ENCODE data around the gene ASPHD2.

ASPHD2 gene

DNA sequence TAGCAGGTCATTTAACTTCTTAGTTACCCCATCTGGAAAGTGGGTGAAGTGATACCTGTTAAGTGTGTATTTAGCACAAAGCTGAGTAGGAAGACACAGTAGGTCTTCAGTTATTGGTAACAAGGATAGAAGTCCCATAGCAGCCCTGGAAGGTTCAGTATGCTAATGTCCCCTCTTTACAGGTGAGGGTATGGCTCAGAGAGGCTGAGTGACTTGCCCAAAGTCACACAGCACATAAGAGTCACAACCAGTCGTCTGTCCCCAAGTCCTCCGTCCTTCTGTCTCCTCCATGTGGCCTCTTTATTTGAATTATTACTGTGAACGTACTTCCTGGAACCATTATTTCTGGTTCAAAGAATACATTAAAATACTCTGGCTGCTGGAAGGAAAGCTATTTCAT lies 10.5 kb downstream of the ASPHD2 start:
- no peak overlapping the region for H3K9ac ChIP-seq (ENCODE audit: low read length)
- no peaks in the 10 kb centered on the region for H3K36me3 ChIP-seq (ENCODE audit: control insufficient read depth, insufficient read depth, low read length)
- H3K9me3 ChIP-seq (ENCODE audit: control insufficient read depth, low read length), result no peaks in the 10 kb centered on the region
- peaks cover 59% of the 10 kb centered on the region for H3K4me1 ChIP-seq (ENCODE audit: control insufficient read depth, insufficient read depth, low read length)
- H3K27me3 ChIP-seq (ENCODE audit: control insufficient read depth, insufficient read depth, low read length), result no peaks in the 10 kb centered on the region
- H3K4me3 ChIP-seq (ENCODE audit: low read length), result no peak overlapping the region

DNA sequence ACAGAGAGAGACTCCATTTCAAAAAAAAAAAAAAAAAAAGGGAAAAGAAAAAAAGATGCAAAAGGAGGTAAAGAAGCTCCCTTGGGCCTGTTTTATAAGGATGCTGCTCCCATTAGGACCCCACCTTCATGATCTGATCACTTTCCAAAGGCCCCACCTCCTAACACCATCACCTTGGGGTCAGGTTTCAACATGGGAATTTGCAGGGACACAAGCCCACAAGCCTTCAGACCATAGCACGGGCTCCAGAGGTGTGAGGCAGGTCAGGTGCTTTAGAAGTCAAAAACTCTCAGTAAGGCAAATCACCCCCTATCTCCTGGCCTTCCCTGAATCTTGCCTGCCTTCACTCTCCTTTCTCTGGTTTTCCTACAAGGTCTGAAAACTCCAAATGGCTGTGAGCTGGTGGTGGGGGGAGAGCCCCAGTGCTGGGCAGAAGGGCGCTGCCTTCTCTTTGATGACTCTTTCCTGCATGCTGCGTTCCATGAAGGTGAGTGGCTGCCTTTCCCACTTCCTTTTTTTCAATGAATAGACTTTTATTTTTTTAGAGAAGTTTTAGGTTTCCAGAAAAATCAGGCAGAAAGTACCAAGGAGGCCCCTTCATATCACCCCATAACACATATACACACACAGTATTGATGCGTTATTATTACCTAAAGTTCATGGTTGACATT lies 13.2 kb downstream of the ASPHD2 start:
- H3K9ac ChIP-seq (ENCODE audit: low read length), result no peak overlapping the region
- no peaks in the 10 kb centered on the region for H3K27me3 ChIP-seq (ENCODE audit: control insufficient read depth, insufficient read depth, low read length)
- H3K9me3 ChIP-seq (ENCODE audit: control insufficient read depth, low read length), result no peaks in the 10 kb centered on the region
- peaks cover 48% of the 10 kb centered on the region for H3K4me1 ChIP-seq (ENCODE audit: control insufficient read depth, insufficient read depth, low read length)
- no peaks in the 10 kb centered on the region for H3K36me3 ChIP-seq (ENCODE audit: control insufficient read depth, insufficient read depth, low read length)
- H3K4me3 ChIP-seq (ENCODE audit: low read length), result no peak overlapping the region

- Histone ChIP-seq H3K9ac (ENCODE audit: low read length) (no peak overlapping the region), H3K27me3 (ENCODE audit: control insufficient read depth, insufficient read depth, low read length) (no peaks in the 10 kb centered on the region), H3K4me1 (ENCODE audit: control insufficient read depth, insufficient read depth, low read length) (peaks cover 34% of the 10 kb centered on the region), H3K9me3 (ENCODE audit: control insufficient read depth, low read length) (no peaks in the 10 kb centered on the region), H3K36me3 (ENCODE audit: control insufficient read depth, insufficient read depth, low read length) (no peaks in the 10 kb centered on the region), H3K4me3 (ENCODE audit: low read length) (no peak overlapping the region)
These were observed 15.0 kb downstream of the ASPHD2 start for GRCh38 chr22:26443901-26444690.

DNA sequence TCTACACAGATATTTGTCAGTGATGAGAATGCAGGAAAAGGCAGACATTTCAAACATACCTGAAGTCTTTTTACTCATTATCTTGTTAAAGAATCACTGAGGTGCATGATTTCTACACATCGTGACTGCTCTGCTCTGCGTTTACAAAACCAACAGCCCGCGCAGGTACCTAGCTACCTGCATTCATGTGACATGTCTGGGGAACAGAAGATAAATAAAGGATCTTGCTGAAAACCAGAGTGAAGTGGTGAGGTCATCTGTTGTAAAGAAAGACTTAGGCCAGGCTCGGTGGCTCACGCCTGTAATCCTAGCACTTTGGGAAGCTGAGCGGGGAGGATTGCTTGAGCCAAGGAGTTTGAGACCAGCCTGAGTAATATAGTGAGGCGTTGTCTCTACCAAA lies 15.7 kb downstream of the ASPHD2 start:
- Histone ChIP-seq H3K27me3 (ENCODE audit: control insufficient read depth, insufficient read depth, low read length) (no peaks in the 10 kb centered on the region), H3K9me3 (ENCODE audit: control insufficient read depth, low read length) (no peaks in the 10 kb centered on the region), H3K36me3 (ENCODE audit: control insufficient read depth, insufficient read depth, low read length) (no peaks in the 10 kb centered on the region), H3K9ac (ENCODE audit: low read length) (no peak overlapping the region), H3K4me3 (ENCODE audit: low read length) (no peak overlapping the region), H3K4me1 (ENCODE audit: control insufficient read depth, insufficient read depth, low read length) (peaks cover 27% of the 10 kb centered on the region)

GRCh38 chr22:26445577-26446275 lies 16.7 kb downstream of the ASPHD2 start:
- H3K9ac ChIP-seq (ENCODE audit: low read length), result no peak overlapping the region

DNA sequence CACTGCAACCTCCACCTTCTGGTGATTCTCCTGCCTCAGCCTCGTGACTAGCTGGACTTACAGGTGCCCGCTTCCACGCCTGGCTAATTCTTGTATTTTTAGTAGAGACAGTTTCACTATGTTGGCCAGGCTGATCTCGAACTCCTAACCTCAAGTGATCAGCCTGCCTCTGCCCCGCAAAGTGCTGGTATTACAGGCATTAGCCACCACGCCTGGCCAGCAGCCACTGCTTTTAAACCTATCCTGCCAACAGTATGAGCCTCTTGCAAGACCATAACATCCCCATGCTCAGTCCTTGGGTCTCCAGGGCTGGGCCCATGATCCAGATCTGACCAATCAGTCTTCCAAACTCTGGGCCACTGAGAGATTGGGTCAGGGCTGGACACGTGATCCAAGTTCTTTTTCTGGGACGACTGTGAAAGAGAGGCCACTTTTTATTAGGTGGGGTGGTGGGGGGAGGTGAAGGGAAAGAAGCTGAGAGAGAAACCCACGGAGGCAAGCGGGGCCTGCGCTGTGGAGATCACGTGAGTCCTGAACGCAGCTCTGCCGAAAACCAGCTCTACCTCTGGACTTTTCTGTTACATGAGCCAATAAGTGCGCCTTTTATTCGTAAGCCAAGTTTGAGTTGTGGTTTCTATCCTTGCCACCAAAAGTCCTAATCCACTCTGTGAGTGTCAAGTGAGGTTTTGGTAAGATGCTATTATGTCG lies 17.9 kb downstream of the ASPHD2 start:
- H3K9ac ChIP-seq (ENCODE audit: low read length), result no peak overlapping the region
- no peak overlapping the region for H3K4me3 ChIP-seq (ENCODE audit: low read length)
- no peaks in the 10 kb centered on the region for H3K36me3 ChIP-seq (ENCODE audit: control insufficient read depth, insufficient read depth, low read length)
- no peaks in the 10 kb centered on the region for H3K9me3 ChIP-seq (ENCODE audit: control insufficient read depth, low read length)
- H3K27me3 ChIP-seq (ENCODE audit: control insufficient read depth, insufficient read depth, low read length), result no peaks in the 10 kb centered on the region
- H3K4me1 ChIP-seq (ENCODE audit: control insufficient read depth, insufficient read depth, low read length), result peaks cover 20% of the 10 kb centered on the region

More at GRCh38 chr22:26445577-26446275, 16.7 kb downstream of the ASPHD2 start:
- H3K4me3 ChIP-seq (ENCODE audit: low read length), result no peak overlapping the region
- H3K4me1 ChIP-seq (ENCODE audit: control insufficient read depth, insufficient read depth, low read length), result peaks cover 20% of the 10 kb centered on the region
- H3K27me3 ChIP-seq (ENCODE audit: control insufficient read depth, insufficient read depth, low read length), result no peaks in the 10 kb centered on the region
- H3K36me3 ChIP-seq (ENCODE audit: control insufficient read depth, insufficient read depth, low read length), result no peaks in the 10 kb centered on the region
- no peaks in the 10 kb centered on the region for H3K9me3 ChIP-seq (ENCODE audit: control insufficient read depth, low read length)

DNA sequence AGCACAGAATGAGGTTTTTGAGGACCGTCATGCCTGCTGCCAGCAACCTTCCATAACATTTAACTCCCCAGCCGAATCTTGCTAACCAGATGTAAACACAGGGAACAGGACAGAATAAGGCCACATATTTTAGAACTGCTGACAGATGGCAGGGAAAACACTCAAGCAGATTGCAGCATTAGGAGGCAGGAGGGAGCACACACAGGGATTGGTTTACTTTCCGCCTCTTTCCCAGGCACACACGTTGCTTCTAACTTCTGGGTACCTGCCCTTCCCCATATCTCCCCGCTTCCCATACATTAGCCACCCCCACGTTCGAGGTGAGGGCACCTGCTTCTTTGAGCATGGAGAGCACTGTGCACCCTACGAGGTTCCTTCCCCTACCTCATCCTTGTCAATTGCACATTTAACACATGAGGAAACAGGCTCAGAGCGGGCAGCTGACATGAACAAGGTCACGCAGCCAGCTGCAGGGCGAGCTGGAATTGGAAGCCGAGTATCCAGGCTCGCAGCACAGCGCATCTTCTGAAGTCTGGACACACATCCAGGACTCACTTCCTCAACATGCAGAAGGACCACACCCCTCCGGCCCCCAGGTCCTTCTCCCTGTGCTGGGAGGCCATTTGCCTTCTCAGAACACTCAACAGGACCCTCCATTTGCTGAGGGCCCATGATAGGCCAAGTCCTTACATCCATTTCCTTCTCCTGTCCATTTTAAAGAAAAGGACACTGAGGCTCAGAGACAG lies 18.7 kb downstream of the ASPHD2 start:
- no peak overlapping the region for H3K9ac ChIP-seq (ENCODE audit: low read length)
- H3K4me3 ChIP-seq (ENCODE audit: low read length), result no peak overlapping the region
- H3K9me3 ChIP-seq (ENCODE audit: control insufficient read depth, low read length), result no peaks in the 10 kb centered on the region
- no peaks in the 10 kb centered on the region for H3K27me3 ChIP-seq (ENCODE audit: control insufficient read depth, insufficient read depth, low read length)
- H3K36me3 ChIP-seq (ENCODE audit: control insufficient read depth, insufficient read depth, low read length), result no peaks in the 10 kb centered on the region
- H3K4me1 ChIP-seq (ENCODE audit: control insufficient read depth, insufficient read depth, low read length), result peaks cover 20% of the 10 kb centered on the region

- no peak overlapping the region for H3K4me3 ChIP-seq (ENCODE audit: low read length)
- no peaks in the 10 kb centered on the region for H3K27me3 ChIP-seq (ENCODE audit: control insufficient read depth, insufficient read depth, low read length)
- no peak overlapping the region for H3K9ac ChIP-seq (ENCODE audit: low read length)
- H3K4me1 ChIP-seq (ENCODE audit: control insufficient read depth, insufficient read depth, low read length), result peaks cover 20% of the 10 kb centered on the region
- H3K9me3 ChIP-seq (ENCODE audit: control insufficient read depth, low read length), result no peaks in the 10 kb centered on the region
- H3K36me3 ChIP-seq (ENCODE audit: control insufficient read depth, insufficient read depth, low read length), result peaks cover 2% of the 10 kb centered on the region
These were observed 19.3 kb downstream of the ASPHD2 start for GRCh38 chr22:26448334-26448733.

DNA sequence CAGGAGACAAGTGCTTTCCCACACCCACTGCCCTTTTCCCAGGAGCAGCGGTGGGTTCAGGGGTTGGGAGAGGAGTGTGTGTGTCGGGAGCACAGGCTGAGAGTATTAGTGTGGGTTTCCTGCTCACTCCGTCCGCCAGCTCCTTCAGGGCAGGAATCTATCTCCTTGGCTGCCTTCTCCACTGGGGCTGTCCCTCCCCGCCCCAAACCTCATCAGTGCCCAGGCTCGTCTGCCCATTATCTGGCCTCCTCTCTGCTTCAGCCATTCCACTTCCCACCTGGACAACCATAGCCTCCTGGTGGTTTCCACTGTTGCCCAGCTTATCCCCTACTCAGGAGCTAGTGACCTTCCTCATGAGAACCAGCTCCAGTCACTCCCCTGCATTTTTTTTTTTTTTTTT lies 19.9 kb downstream of the ASPHD2 start:
- Histone ChIP-seq H3K9me3 (ENCODE audit: control insufficient read depth, low read length) (no peaks in the 10 kb centered on the region), H3K36me3 (ENCODE audit: control insufficient read depth, insufficient read depth, low read length) (peaks cover 8% of the 10 kb centered on the region), H3K4me3 (ENCODE audit: low read length) (no peak overlapping the region), H3K4me1 (ENCODE audit: control insufficient read depth, insufficient read depth, low read length) (peaks cover 20% of the 10 kb centered on the region), H3K27me3 (ENCODE audit: control insufficient read depth, insufficient read depth, low read length) (no peaks in the 10 kb centered on the region), H3K9ac (ENCODE audit: low read length) (no peak overlapping the region)

- no peak overlapping the region for H3K4me3 ChIP-seq (ENCODE audit: low read length)
- peaks cover 7% of the 10 kb centered on the region for H3K4me1 ChIP-seq (ENCODE audit: control insufficient read depth, insufficient read depth, low read length)
- H3K27me3 ChIP-seq (ENCODE audit: control insufficient read depth, insufficient read depth, low read length), result no peaks in the 10 kb centered on the region
- H3K36me3 ChIP-seq (ENCODE audit: control insufficient read depth, insufficient read depth, low read length), result peaks cover 11% of the 10 kb centered on the region
- no peak overlapping the region for H3K9ac ChIP-seq (ENCODE audit: low read length)
- no peaks in the 10 kb centered on the region for H3K9me3 ChIP-seq (ENCODE audit: control insufficient read depth, low read length)
These were observed 21.6 kb downstream of the ASPHD2 start for GRCh38 chr22:26450453-26451185.
